Mucosa of gallbladder (tissue), 1 donor: ENCODE data around the gene RNF125. TPM values are rescaled to one million over a fixed set of nuclear protein-coding genes. Genes with fewer than 3 reads are reported as not detected.
"Not testable (repeated sequence)": the region's sequence is repeated elsewhere in the genome, so short reads cannot be mapped to it uniquely, and the experiment has no call there.

ENCODE experiments used
- DNase-seq: peaks from one replicate; pipeline ENCODE4 v3.0.0-alpha.2; 2020; ENCODE audit warnings: low spot score
- total RNA-seq: library from RNA; stranded (reverse); gene quantifications from one replicate; pipeline ENCODE4 v1.2.1, GENCODE V29; 2021
- donor health status: DM: no; HTN: no; CAD: no.

RNF125 gene
- total RNA-seq, 1 donor from 2014 or later = 6.1 TPM

DNA sequence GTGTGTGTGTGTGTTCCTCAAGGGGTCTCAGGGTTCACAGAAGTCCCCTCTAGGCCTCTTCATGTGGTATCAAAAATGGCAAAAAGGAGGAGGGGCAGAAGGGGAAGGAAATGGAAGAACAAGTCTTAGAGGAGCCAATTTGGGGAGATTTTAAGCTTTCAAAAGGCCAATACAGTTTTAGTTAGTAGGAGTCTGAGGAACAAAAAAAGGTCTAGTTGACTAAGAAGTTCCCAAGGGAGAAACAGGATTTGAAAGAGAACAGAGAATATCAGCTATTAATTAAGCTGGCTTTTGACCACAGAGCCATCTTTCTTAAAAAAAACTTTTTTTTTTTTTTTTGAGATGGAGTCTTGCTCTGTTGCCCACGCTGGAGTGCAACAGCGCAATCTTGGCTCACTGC is 7.1 kb downstream of the RNF125 start:
- no peak for DNase-seq

DNA sequence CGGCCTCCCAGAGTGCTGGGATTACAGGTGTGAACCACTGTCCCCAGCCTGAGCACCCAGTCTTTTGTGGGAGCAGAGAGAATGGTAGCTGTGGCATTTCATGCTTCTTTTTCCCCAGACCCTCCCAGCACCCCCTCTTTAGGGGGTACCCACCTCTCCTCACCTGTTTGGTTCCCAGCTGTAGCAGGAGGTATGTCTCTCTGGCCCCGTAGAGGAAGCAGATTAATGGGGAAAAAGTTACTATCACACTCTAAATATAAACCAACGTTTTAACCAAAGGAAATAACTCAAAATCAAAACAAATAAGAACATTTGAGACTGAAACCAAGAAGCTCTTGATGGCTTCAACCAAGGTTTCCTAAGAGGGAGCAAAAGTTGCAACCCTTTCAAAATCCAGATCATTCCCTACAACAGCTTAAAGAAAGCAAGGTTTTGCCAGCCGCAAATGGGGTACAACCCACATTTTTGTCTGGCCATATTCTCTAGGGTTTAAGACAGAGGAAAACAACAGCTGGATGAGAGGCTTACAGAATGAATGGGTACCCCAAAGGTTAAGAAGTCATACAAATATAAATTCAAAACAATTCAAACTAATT is 8.0 kb downstream of the RNF125 start:
- no peak for DNase-seq

GRCh38 chr18:32029558-32029957 is 10.9 kb downstream of the RNF125 start:
- DNase-seq = no peak

- no peak for DNase-seq
Observed at GRCh38 chr18:32032609-32033008, 14.0 kb downstream of the RNF125 start.

DNA sequence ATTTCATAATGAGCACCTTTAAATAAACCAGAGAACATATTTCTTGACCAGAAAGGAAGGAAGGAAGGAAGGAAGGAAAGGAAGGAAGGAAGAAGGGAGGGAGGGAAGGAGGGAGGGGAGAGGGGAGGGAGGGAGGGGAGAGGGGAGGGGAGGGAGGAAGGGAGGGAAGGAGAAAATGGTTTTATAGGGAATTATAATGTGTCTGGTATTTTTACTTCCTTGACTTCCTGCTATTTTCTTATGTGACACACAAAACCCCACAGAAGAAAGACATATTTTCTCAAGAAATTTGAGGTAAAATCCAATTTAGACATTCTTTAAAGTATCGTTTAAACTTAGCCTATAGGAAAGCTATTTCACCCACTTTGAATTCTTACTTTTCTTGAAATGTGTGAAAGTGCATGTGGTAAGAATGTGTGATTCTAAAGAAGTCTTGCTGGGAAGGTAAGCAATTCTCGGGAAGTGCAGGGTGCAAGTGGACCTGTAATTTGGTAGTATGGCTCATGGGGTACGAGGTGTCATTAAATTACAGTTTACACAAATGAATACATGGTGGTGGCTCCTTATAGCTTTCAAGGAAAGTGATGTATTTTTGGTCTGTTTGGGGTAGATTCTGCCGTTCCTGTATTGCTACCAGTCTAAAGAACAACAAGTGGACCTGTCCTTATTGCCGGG is 18.0 kb downstream of the RNF125 start:
- no peak for DNase-seq

DNA sequence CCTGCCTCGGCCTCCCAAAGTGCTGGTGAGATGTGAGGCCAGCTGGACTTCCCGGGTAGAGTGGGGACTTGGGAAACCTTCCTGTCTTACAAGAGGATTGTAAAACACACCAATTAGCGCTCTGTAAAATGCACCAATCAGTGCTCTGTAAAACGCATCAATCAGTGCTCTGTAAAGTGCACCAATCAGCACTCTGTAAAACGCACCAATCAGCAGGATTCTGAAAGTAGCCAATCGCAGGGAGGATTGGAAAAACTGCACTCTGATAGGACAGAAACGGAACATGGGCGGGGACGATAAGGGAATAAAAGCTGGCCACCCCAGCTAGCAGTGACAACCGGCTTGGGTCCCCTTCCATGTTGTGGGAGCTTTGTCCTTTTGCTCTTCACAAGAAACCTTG is 19.0 kb downstream of the RNF125 start:
- DNase-seq = no peak

DNA sequence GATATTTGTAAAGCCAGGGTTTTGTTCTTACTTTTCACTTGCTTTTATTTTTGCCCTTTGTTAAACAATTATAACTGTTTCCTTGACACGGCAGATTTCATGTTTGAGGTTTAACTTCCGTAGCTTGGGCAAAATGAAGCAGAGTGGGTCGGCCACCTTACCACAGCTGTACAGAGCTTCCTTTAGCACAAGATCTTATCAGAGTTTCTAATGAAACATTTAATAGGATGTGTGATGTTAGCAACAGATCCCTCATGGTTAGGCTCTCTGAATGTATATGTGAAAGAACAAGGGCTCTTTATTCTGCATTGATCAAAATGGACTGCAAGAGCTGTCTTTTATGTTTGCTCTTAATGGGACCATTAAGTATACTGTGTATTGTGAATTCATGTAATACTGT is 22.3 kb downstream of the RNF125 start:
- DNase-seq = no peak

GRCh38 chr18:32042337-32042736 is 23.7 kb downstream of the RNF125 start:
- no peak for DNase-seq

- peak; percentile 48 for DNase-seq
Observed at GRCh38 chr18:32048507-32049091, 30.0 kb downstream of the RNF125 start.

GRCh38 chr18:32049393-32050171 is 31.0 kb downstream of the RNF125 start:
- DNase-seq = peak; percentile 24

GRCh38 chr18:32056613-32057358 is 38.2 kb downstream of the RNF125 start:
- no peak for DNase-seq

DNA sequence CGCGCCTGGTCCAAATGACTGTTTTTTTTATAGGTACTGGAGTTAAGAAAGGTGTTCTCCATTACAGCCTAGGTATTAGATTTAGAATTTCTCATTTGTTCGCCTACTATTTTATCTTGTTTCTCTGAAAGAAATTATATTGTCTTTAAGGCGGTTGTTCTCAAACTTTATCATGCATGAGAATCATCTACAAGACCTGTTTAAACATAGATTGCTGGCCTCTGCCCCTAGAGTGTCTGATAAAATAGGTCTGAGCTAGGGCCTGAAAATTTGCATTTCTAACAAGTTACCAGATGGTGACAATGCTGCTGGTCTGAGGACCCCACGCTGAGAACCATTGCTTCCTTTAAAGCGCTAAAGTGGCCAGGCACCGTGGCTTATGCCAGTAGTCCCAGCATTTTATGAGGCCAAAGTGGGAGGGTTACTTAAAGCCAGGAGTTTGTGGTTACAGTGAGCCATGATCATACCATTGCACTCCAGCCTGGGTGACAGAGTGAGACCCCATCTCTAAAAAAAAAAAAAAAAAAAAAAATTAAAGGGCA is 39.1 kb downstream of the RNF125 start:
- no peak for DNase-seq

GRCh38 chr18:32060026-32060425 is 41.4 kb downstream of the RNF125 start:
- DNase-seq = no peak

GRCh38 chr18:32067375-32068167 is 48.9 kb downstream of the RNF125 start:
- DNase-seq = no peak

- no peak for DNase-seq
Observed at GRCh38 chr18:32072321-32072720, 53.7 kb downstream of the RNF125 start.

- DNase-seq = no peak
Observed at GRCh38 chr18:32074206-32074605, 55.6 kb downstream of the RNF125 start.

GRCh38 chr18:32078845-32079244 is 60.2 kb downstream of the RNF125 start:
- no peak for DNase-seq

GRCh38 chr18:32081881-32082280 is 63.3 kb downstream of the RNF125 start:
- DNase-seq = no peak

GRCh38 chr18:32083781-32084180 is 65.2 kb downstream of the RNF125 start:
- no peak for DNase-seq

GRCh38 chr18:32086881-32087280 is 68.3 kb downstream of the RNF125 start:
- DNase-seq = no peak

GRCh38 chr18:32090831-32091230 is 72.2 kb downstream of the RNF125 start:
- DNase-seq = not testable (repeated sequence)
